ENCODE data around the gene FOXP1.

FOXP1 gene

GRCh38 chr3:71164881-71165280 is 418.6 kb downstream of the FOXP1 start:
- in situ Hi-C loops (cut with MboI; ENCODE audit: low sequenced_read_pairs), result no loop called here

- in situ Hi-C loops (cut with MboI; ENCODE audit: low sequenced_read_pairs), result no loop called here
These were observed 420.2 kb downstream of the FOXP1 start for GRCh38 chr3:71163198-71163918.

- in situ Hi-C loops (cut with MboI; ENCODE audit: low sequenced_read_pairs), result no loop called here
These were observed 421.3 kb downstream of the FOXP1 start for GRCh38 chr3:71162221-71162620.

- in situ Hi-C loops (cut with MboI; ENCODE audit: low sequenced_read_pairs), result no loop called here
These were observed 422.6 kb downstream of the FOXP1 start for GRCh38 chr3:71160785-71161546.

GRCh38 chr3:71156062-71156665 is 427.4 kb downstream of the FOXP1 start:
- in situ Hi-C loops (cut with MboI; ENCODE audit: low sequenced_read_pairs), result no loop called here

GRCh38 chr3:71154846-71155245 is 428.7 kb downstream of the FOXP1 start:
- in situ Hi-C loops (cut with MboI; ENCODE audit: low sequenced_read_pairs), result no loop called here

- in situ Hi-C loops (cut with MboI; ENCODE audit: low sequenced_read_pairs), result no loop called here
These were observed 429.8 kb downstream of the FOXP1 start for GRCh38 chr3:71153713-71154112.

GRCh38 chr3:71152892-71153265 is 430.6 kb downstream of the FOXP1 start:
- in situ Hi-C loops (cut with MboI; ENCODE audit: low sequenced_read_pairs), result no loop called here

GRCh38 chr3:71152039-71152891 is 431.3 kb downstream of the FOXP1 start:
- in situ Hi-C loops (cut with MboI; ENCODE audit: low sequenced_read_pairs), result no loop called here

- in situ Hi-C loops (cut with MboI; ENCODE audit: low sequenced_read_pairs), result no loop called here
These were observed 433.3 kb downstream of the FOXP1 start for GRCh38 chr3:71149959-71150954.

- in situ Hi-C loops (cut with MboI; ENCODE audit: low sequenced_read_pairs), result no loop called here
These were observed 435.0 kb downstream of the FOXP1 start for GRCh38 chr3:71148455-71149060.

GRCh38 chr3:71146673-71147072 is 436.9 kb downstream of the FOXP1 start:
- in situ Hi-C loops (cut with MboI; ENCODE audit: low sequenced_read_pairs), result no loop called here

GRCh38 chr3:71145954-71146353 is 437.6 kb downstream of the FOXP1 start:
- in situ Hi-C loops (cut with MboI; ENCODE audit: low sequenced_read_pairs), result no loop called here

GRCh38 chr3:71144525-71145253 is 438.8 kb downstream of the FOXP1 start:
- in situ Hi-C loops (cut with MboI; ENCODE audit: low sequenced_read_pairs), result no loop called here

GRCh38 chr3:71143493-71143892 is 440.0 kb downstream of the FOXP1 start:
- in situ Hi-C loops (cut with MboI; ENCODE audit: low sequenced_read_pairs), result no loop called here

GRCh38 chr3:71142441-71143161 is 440.9 kb downstream of the FOXP1 start:
- in situ Hi-C loops (cut with MboI; ENCODE audit: low sequenced_read_pairs), result no loop called here

GRCh38 chr3:71140477-71140876 is 443.1 kb downstream of the FOXP1 start:
- in situ Hi-C loops (cut with MboI; ENCODE audit: low sequenced_read_pairs), result no loop called here

- in situ Hi-C loops (cut with MboI; ENCODE audit: low sequenced_read_pairs), result no loop called here
These were observed 444.0 kb downstream of the FOXP1 start for GRCh38 chr3:71139496-71139895.
